Activated T-helper 9 cell treated with anti-CD3 and anti-CD28 coated beads, Interleukin-2, amount 50 U/mL, for 16 hours (primary cell): ENCODE data around the gene FERMT1.
"Not testable (repeated sequence)": the region's sequence is repeated elsewhere in the genome, so short reads cannot be mapped to it uniquely, and the experiment has no call there.

ENCODE experiments used
- DNase-seq: peaks from one replicate; pipeline ENCODE4 v3.0.0-alpha.2; 2020; ENCODE audit warnings: low read depth

FERMT1 gene

DNA sequence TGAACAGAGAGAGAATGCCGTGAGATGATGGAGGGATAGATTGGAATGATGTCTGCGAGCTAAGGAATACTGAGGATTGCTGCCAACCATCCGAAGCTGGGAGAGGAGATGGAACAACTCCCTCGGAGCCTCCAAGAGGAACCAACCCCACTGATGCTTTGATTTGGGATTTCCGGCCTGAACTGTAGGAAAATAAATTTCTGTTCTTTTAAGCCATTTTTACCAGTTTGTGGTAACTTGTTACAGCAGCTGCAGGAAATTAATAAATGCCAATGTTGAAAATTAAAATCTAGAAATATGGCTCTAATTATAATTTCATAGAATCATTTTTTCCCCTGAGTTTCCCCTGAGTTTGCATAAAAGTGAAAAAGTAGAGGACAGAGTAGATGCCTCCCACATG lies 83.1 kb downstream of the FERMT1 start:
- no peak for DNase-seq

DNA sequence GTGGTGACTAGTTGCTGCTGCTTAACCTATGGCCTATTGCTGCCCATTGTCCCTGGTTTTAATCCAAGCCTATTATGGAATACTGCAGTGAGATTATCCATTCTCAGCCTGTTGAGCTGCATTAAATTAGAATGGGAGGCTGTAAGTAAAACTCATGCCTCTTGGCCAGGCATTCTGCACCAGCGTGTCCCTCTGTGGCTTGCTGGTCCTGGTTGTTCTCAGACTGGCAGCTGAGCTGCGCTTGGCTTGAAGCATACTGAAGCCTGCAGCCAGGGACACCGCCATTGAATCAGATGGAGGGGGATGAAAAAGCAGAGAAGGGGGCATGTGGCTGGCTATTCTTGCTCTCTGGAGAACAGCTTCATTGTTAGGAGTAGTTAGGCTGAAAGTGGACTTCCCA lies 84.6 kb downstream of the FERMT1 start:
- DNase-seq = no peak

DNA sequence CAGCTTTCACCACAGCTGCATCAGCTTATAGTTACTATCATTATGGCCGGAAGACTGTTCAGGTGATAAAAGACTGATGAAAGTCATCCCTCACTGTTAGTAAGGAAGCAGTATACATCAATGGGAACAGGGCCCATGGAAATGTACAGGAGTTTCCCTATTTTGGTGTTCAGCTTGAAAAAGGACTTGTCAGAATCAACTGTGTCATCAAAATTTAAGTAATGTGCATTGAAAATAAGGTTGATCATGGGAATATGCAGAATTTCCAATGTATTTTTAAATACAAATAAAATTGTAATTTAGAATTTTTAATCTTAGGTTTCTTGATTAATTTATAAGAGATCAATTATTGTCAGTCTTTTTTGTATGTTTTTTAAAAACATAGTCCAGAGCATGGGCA lies 85.7 kb downstream of the FERMT1 start:
- no peak for DNase-seq

DNA sequence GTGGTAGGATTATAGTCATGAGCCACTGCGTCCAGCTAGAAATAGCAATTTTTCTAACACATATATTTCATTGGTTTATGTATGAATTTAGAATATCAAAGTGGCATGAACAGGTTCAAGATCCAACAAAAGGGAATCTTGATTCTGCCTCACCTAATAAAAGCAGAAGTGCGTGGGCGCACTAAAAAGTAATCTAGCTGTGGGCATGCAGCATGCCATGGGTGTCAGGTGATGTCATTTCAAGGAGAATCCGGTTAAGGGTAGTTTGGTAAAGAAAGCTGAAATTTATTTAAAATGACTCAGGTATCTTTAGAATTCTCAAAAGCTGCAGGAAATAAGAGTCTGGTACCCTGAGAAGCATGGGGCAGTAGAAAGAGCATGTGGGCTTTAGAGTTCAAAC lies 86.6 kb downstream of the FERMT1 start:
- no peak for DNase-seq

DNA sequence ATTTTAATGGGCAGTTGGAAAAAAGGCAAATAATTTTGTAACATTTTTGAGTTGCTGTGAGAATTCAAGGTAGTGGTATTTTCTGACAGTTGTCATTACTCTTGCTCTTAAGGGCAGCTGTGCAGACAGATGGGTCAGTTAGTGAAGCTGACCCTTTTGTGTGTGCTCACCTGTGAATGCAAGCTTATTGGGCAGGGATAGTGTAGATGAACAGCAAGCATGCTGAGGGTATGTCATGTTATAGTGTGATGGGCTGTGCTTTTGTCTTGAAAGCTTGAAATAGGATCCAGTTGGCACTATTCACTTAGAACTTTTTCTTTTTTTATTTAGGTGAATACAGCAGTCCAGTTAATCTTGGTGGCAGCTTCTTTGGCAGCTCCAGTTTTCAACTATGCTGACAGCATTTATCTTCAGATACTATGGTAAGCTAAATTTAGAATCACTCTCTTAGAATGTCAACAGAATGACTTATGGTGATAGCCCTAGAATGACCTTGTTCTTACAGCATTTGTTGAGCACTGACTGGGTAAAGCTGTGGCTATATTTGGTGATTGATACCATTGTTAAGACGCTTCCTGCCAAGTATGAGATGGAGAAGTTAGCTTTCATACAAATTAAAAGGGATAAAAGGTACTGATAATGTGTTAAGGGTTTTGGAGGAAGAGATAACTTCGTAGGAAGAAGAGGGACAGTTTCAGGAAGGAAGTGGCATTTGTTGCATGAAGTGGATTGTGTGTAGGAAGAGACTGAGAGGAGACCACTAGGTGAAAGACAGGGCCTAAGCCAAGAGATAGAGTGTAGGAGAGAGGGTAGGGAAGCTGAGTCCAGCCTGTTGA lies 88.5 kb downstream of the FERMT1 start:
- DNase-seq = no peak

DNA sequence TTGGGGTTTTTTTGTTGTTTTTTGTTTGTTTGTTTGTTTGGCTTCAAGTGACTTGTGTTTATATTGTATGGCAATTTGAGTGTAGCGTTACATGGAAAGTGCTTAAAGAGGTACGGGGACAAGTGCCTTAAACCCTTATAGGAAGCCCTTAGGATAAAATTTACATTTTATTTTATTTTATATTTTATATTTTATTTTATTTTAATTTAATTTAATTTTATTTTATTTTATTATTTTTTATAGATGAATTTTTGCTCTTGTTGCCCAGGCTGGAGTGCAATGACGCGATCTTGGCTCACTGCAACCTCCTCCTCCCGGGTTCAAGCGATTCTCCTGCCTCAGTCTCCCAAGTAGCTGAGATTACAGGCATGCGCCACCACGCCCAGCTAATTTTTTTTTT lies 89.9 kb downstream of the FERMT1 start:
- not testable (repeated sequence) for DNase-seq

DNA sequence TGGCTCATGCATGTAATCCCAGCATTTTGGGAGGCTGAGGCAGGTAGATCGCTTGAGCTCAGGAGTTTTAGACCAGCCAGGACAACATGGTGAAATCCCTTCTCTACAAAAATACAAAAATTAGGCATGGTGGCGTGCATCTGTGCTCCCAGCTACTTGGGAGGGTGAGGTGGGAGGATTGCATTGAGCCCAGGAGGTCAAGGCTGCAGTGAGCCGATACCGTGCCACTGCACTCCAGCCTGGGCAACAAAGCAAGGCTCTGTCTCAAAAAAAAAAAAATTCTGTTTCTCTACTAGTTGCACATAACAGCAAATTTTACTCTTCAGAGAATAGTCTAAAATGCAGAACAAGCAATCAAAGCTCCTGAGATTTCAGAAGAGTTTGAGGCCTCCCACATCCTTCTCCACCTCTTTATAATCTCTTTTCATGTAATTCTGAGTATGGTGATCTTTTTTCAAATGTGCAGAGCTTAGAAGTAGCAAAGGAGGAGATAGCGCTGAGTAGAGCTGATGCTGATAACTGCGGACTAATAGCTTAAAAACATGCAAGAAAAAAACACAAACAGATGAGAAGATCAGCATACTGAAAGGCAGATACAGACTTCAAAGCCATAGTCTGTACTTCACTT lies 92.3 kb downstream of the FERMT1 start:
- no peak for DNase-seq

DNA sequence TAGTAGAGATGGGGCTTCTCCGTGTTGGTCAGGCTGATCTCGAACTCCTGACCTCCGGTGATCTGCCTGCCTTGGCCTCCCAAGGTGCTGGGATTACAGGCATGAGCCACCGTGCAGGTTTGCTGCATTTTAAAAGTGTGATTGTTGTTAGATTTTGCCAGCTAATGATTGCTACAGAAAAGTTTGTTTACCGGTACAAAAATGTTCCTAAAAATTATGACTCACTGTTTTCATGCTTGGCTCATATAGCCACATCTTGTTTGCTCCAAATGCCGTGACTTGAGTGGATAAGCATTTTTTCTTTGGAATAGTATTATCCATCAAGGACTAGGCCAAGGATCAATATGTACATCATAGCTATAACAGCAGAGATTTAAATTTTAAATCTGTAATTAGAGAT lies 93.3 kb downstream of the FERMT1 start:
- DNase-seq = no peak

DNA sequence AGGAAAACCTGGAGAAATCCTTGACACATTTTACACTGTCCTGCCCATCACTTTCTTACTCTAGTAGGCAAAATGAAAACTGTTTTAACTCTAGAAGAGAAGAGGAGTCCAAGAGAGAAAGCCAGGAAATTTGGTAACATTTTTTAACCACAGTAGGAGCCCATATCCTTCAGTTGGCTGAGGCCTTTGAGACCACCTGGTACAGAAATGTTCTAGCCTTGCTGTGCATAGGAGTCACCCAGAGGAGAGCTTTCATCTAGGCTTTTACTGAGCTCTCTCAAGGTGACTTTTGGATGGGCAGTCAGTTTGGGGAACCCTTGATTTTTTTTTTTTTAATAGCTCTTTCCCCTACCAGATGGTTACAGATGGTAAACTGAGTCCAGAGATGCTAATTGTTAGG lies 94.0 kb downstream of the FERMT1 start:
- no peak for DNase-seq

DNA sequence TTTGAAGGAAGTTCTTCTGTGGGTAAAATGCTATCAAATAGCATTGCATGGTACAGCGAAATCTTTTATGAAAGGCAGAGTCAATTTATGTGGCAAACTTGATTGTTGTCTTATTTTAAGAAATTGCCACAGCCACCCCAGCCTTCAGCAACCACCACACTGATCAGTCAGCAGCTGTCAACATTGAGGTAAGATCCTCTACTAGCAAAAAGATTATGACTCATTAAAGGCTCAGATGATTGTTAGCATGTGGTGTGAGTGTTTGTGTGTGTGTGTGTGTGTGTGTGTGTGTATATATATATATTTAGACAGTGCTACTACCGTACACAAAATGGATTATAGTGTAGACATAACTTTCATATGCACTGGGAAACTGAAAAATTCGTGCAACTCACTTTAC lies 96.8 kb downstream of the FERMT1 start:
- DNase-seq = no peak
